Caco-2 (cell line): ENCODE data around the gene PIGL. TPM values are rescaled to one million over a fixed set of nuclear protein-coding genes. Genes with fewer than 3 reads are reported as not detected.
"Not testable (repeated sequence)": the region's sequence is repeated elsewhere in the genome, so short reads cannot be mapped to it uniquely, and the experiment has no call there.

Experiments
- BruUV-seq: library from RNA; stranded (reverse); fragments of 400-500 nt; replicated peaks from 2 replicates; lab custom pipeline; 2021; lab: Mats Ljungman, UMichigan
- CTCF ChIA-PET: fragments of 300-600 bp; sonication (Branson Sonifier 250); formaldehyde crosslinking; loops from one replicate; lab custom pipeline; 2022; ENCODE audit warnings: antibody characterized with exemption; lab: Charles Lee
- POLR2A ChIA-PET: fragments of 300-600 bp; sonication (Branson Sonifier 250); formaldehyde crosslinking; loops from one replicate; lab custom pipeline; 2022; ENCODE audit warnings: antibody characterized with exemption; lab: Charles Lee
- DNase-seq, 2 experiments: peaks; one replicate each; pipeline versions ENCODE4 v3.0.0 to v3.0.0-alpha.2; 2020 to 2022
- H3K27me3 ChIP-seq: replicated peaks from 2 replicates; pipeline ENCODE4 v1.6.0; 2011; ENCODE audit warnings: low read length; ENCODE audit not compliant: control insufficient read depth, insufficient read depth
- H3K36me3 ChIP-seq: 2 replicates; pipeline ENCODE4 v1.5.1; 2011; ENCODE audit warnings: low read length; ENCODE audit not compliant: control insufficient read depth, insufficient read depth
- H3K4me1 ChIP-seq: fragments of 250-450 bp; sonication (Bioruptor Pico); 2 replicates; pipeline ENCODE4 v1.5.1; 2020; ENCODE audit warnings: mild to moderate bottlenecking
- H3K4me3 ChIP-seq: 2 replicates; pipeline ENCODE4 v1.5.1; 2011; ENCODE audit warnings: low read depth, mild to moderate bottlenecking, control low read depth, low read length
- H3K9me3 ChIP-seq: fragments of 250-450 bp; sonication (Bioruptor Pico); 2 replicates; pipeline ENCODE4 v1.5.1; 2020; ENCODE audit warnings: mild to moderate bottlenecking, moderate library complexity
- H3K27ac Mint-ChIP-seq: one replicate; pipeline ENCODE4 v1.8.0; 2022; ENCODE audit warnings: mixed read lengths; ENCODE audit not compliant: unreplicated experiment
- H3K27me3 Mint-ChIP-seq: one replicate; pipeline ENCODE4 v1.8.0; 2022; ENCODE audit warnings: mixed read lengths; ENCODE audit not compliant: insufficient read depth, unreplicated experiment
- H3K36me3 Mint-ChIP-seq: one replicate; pipeline ENCODE4 v1.8.0; 2022; ENCODE audit warnings: mild to moderate bottlenecking, mixed read lengths; ENCODE audit not compliant: insufficient read depth, unreplicated experiment
- H3K4me1 Mint-ChIP-seq: one replicate; pipeline ENCODE4 v1.8.0; 2022; ENCODE audit warnings: low read depth, mixed read lengths; ENCODE audit not compliant: unreplicated experiment
- H3K4me3 Mint-ChIP-seq: one replicate; pipeline ENCODE4 v1.8.0; 2022; ENCODE audit warnings: mild to moderate bottlenecking, moderate library complexity, mixed read lengths; ENCODE audit not compliant: unreplicated experiment
- H3K9me3 Mint-ChIP-seq: one replicate; pipeline ENCODE4 v1.8.0; 2022; ENCODE audit warnings: mixed read lengths; ENCODE audit not compliant: unreplicated experiment
- CTCF ChIP-seq, 2 experiments: fragments of 200-600 bp in 1 of 2; IDR thresholded peaks; 1 replicate in 1 of 2; 2 replicates in 1 of 2; pipeline versions ENCODE4 v1.5.1 to v1.8.0; 2011 to 2022; ENCODE audit warnings: antibody characterized with exemption in 1 of 2, control low read depth in 1 of 2, inconsistent platforms in 1 of 2, low read depth in 1 of 2, low read length in 1 of 2, mild to moderate bottlenecking in 1 of 2, moderate library complexity in 1 of 2; ENCODE audit not compliant: insufficient read depth in 1 of 2, severe bottlenecking in 1 of 2, unreplicated experiment in 1 of 2
- intact Hi-C: fragments of 100-400 bp; cut with micrococcal nuclease; formaldehyde crosslinking; loops from one replicate; pipeline ENCODE4 v1.10.0; 2022; ENCODE audit not compliant: unreplicated experiment
- total RNA-seq: library from RNA; stranded (reverse); gene quantifications from 2 replicates; pipeline ENCODE4 v1.2.3, GENCODE V29; 2022

The PIGL gene
- total RNA-seq, 1 experiment from 2014 or later = 21.1 TPM

GRCh38 chr17:16293931-16294330 lies 76.9 kb downstream of the PIGL start:
- Mint-ChIP-seq H3K36me3 (no peaks in the 10 kb centered on the region), H3K9me3 (no peaks in the 10 kb centered on the region), H3K27me3 (no peaks in the 10 kb centered on the region), H3K27ac (peak overlapping the region; percentile 80), H3K4me1 (peaks cover 24% of the 10 kb centered on the region), H3K4me3 (no peak overlapping the region)
- Histone ChIP-seq H3K27me3 (no peaks in the 10 kb centered on the region), H3K9me3 (no peaks in the 10 kb centered on the region), H3K4me3 (no peak overlapping the region), H3K4me1 (peaks cover 54% of the 10 kb centered on the region), H3K36me3 (no peaks in the 10 kb centered on the region)
- BruUV-seq = no TSS peak
- TF ChIP-seq CTCF (IDR thresholded peaks at IDR 0.05; ENCODE audit: insufficient read depth in 1 of 2, low read depth in 1 of 2, low read length in 1 of 2, severe bottlenecking in 1 of 2, unreplicated experiment in 1 of 2) = no peak
- CTCF ChIA-PET = interaction anchor here (0.6 to 0.8 kb wide), 2 partner anchors 8 to 70 kb away, joined by 3 read pairs; no protein-coding TSS in a partner anchor
- intact Hi-C loops = no loop called here
- peak; percentile 47 to 56 for DNase-seq
- POLR2A ChIA-PET = no interaction called here

GRCh38 chr17:16294560-16294959 lies 77.5 kb downstream of the PIGL start:
- H3K4me1 Mint-ChIP-seq = peaks cover 18% of the 10 kb centered on the region
- BruUV-seq = no TSS peak
- H3K36me3 Mint-ChIP-seq = no peaks in the 10 kb centered on the region
- Histone ChIP-seq H3K36me3 (no peaks in the 10 kb centered on the region), H3K9me3 (no peaks in the 10 kb centered on the region), H3K27me3 (no peaks in the 10 kb centered on the region), H3K4me3 (no peak overlapping the region), H3K4me1 (peaks cover 57% of the 10 kb centered on the region)
- intact Hi-C loops = no loop called here
- no peak for DNase-seq
- H3K27me3 Mint-ChIP-seq = no peaks in the 10 kb centered on the region
- ChIA-PET POLR2A (no interaction called here), CTCF (no interaction called here)
- H3K4me3 Mint-ChIP-seq = no peak overlapping the region
- H3K9me3 Mint-ChIP-seq = no peaks in the 10 kb centered on the region
- H3K27ac Mint-ChIP-seq = peak overlapping the region; percentile 80
- TF ChIP-seq CTCF (IDR thresholded peaks at IDR 0.05; ENCODE audit: insufficient read depth in 1 of 2, low read depth in 1 of 2, low read length in 1 of 2, severe bottlenecking in 1 of 2, unreplicated experiment in 1 of 2) = no peak

- intact Hi-C loops, H3K36me3 Mint-ChIP-seq, H3K9me3 Mint-ChIP-seq, H3K27ac Mint-ChIP-seq, BruUV-seq, H3K4me3 Mint-ChIP-seq, DNase-seq, H3K36me3 ChIP-seq, H3K4me3 ChIP-seq, H3K27me3 ChIP-seq, H3K27me3 Mint-ChIP-seq, H3K9me3 ChIP-seq: not testable (repeated sequence)
- ChIA-PET POLR2A (interaction anchor here (1.1 kb wide), 1 partner anchor 10 kb away, joined by 4 read pairs; no protein-coding TSS in a partner anchor), CTCF (interaction anchor here (0.6 kb wide), 1 partner anchor 126 kb away, joined by 4 read pairs; no protein-coding TSS in a partner anchor)
- H3K4me1 Mint-ChIP-seq = peaks cover 18% of the 10 kb centered on the region
- H3K4me1 ChIP-seq = peaks cover 57% of the 10 kb centered on the region
These were observed 79.1 kb downstream of the PIGL start for GRCh38 chr17:16296072-16296471.
